NCI-H2171 treated with DMSO at 0.1 percent for 48 hours (cell line): ENCODE data around the gene GUK1.

ENCODE experiments used
- DNase-seq: peaks from one replicate; lab custom pipeline; 2025; lab: John Stamatoyannopoulos, UW

Gene GUK1

GRCh38 chr1:228150120-228150460, 10.0 kb downstream of the GUK1 start:
- DNase-seq: no peak

- no peak for DNase-seq
These were observed 10.5 kb downstream of the GUK1 start for GRCh38 chr1:228150461-228151179.

GRCh38 chr1:228151180-228151925, 11.3 kb downstream of the GUK1 start:
- no peak for DNase-seq

GRCh38 chr1:228152097-228152917, 12.2 kb downstream of the GUK1 start:
- no peak for DNase-seq

GRCh38 chr1:228152918-228153258, 12.8 kb downstream of the GUK1 start:
- no peak for DNase-seq

- DNase-seq: no peak
These were observed 14.1 kb downstream of the GUK1 start for GRCh38 chr1:228154021-228154669.

GRCh38 chr1:228154670-228155571, 14.8 kb downstream of the GUK1 start:
- no peak for DNase-seq

- no peak for DNase-seq
These were observed 15.8 kb downstream of the GUK1 start for GRCh38 chr1:228155596-228156514.

- DNase-seq: no peak
These were observed 16.4 kb downstream of the GUK1 start for GRCh38 chr1:228156515-228156881.

- DNase-seq: no peak
These were observed 17.1 kb downstream of the GUK1 start for GRCh38 chr1:228156941-228157728.

GRCh38 chr1:228157729-228158126, 17.6 kb downstream of the GUK1 start:
- DNase-seq: no peak

GRCh38 chr1:228158151-228159007, 18.3 kb downstream of the GUK1 start:
- no peak for DNase-seq

GRCh38 chr1:228159008-228159665, 19.1 kb downstream of the GUK1 start:
- DNase-seq: no peak

GRCh38 chr1:228160201-228160761, 20.2 kb downstream of the GUK1 start:
- DNase-seq: no peak

- no peak for DNase-seq
These were observed 21.3 kb downstream of the GUK1 start for GRCh38 chr1:228161362-228161761.

- DNase-seq: no peak
These were observed 21.8 kb downstream of the GUK1 start for GRCh38 chr1:228161866-228162265.

GRCh38 chr1:228162286-228163006, 22.4 kb downstream of the GUK1 start:
- DNase-seq: no peak
